Endodermal cell (in vitro differentiated cells): Measurements from ENCODE around the gene GRID1. TPM values are rescaled to one million over a fixed set of nuclear protein-coding genes. Genes with fewer than 3 reads are reported as not detected.

ENCODE experiments used
- DNase-seq: peaks from one replicate; pipeline ENCODE4 v3.0.0-alpha.2; 2017
- H3K27ac ChIP-seq: 2 replicates; pipeline ENCODE4 v1.5.1; 2013; ENCODE audit warnings: mild to moderate bottlenecking, low read depth, low read length, moderate library complexity
- H3K27me3 ChIP-seq: 2 replicates; pipeline ENCODE4 v1.6.1; 2013; ENCODE audit warnings: mild to moderate bottlenecking, low read length, moderate library complexity; ENCODE audit not compliant: insufficient read depth, control insufficient read depth, poor library complexity, severe bottlenecking
- H3K36me3 ChIP-seq: 2 replicates; pipeline ENCODE4 v1.7.0; 2013; ENCODE audit warnings: mild to moderate bottlenecking, low read length, moderate library complexity; ENCODE audit not compliant: control insufficient read depth, insufficient read depth
- H3K4me1 ChIP-seq: one replicate; pipeline ENCODE4 v1.7.0; 2013; ENCODE audit warnings: low read length; ENCODE audit not compliant: control insufficient read depth, insufficient read depth
- H3K4me3 ChIP-seq: 2 replicates; pipeline ENCODE4 v1.5.1; 2013; ENCODE audit warnings: mild to moderate bottlenecking, low read length, moderate library complexity
- H3K9ac ChIP-seq: 2 replicates; pipeline ENCODE4 v1.6.1; 2013; ENCODE audit warnings: mild to moderate bottlenecking, low read length, moderate library complexity; ENCODE audit not compliant: poor library complexity, severe bottlenecking; ENCODE audit errors: extremely low read depth
- H3K9me3 ChIP-seq: 2 replicates; pipeline ENCODE4 v1.6.1; 2013; ENCODE audit warnings: mild to moderate bottlenecking, low read length, moderate library complexity; ENCODE audit not compliant: control insufficient read depth
- H3K27ac Mint-ChIP-seq: 2 replicates; pipeline ENCODE4 v1.8.0; 2020; ENCODE audit warnings: mixed read lengths
- H3K27me3 Mint-ChIP-seq: 2 replicates; pipeline ENCODE4 v1.8.0; 2021; ENCODE audit warnings: mild to moderate bottlenecking, mixed read lengths; ENCODE audit not compliant: insufficient read depth
- H3K36me3 Mint-ChIP-seq: 2 replicates; pipeline ENCODE4 v1.8.0; 2020; ENCODE audit warnings: low read depth, mixed read lengths
- H3K4me1 Mint-ChIP-seq: 2 replicates; pipeline ENCODE4 v1.8.0; 2020; ENCODE audit warnings: mixed read lengths
- H3K4me3 Mint-ChIP-seq: 2 replicates; pipeline ENCODE4 v1.8.0; 2020; ENCODE audit warnings: mild to moderate bottlenecking, moderate library complexity, mixed read lengths
- H3K9me3 Mint-ChIP-seq: 2 replicates; pipeline ENCODE4 v1.8.0; 2020; ENCODE audit warnings: mild to moderate bottlenecking, mixed read lengths
- CTCF ChIP-seq: fragments of 200-600 bp; sonication (generic); conservative IDR thresholded peaks from 2 replicates; pipeline ENCODE4 v1.5.0; 2021; ENCODE audit warnings: antibody characterized with exemption, mild to moderate bottlenecking
- whole genome bisulfite sequencing, 2 experiments: methylation state at CpG; one replicate each; pipeline versions ENCODE4 v1.1.5 to v1.1.7; 2013; ENCODE audit warnings: missing lambda C conversion rate in 2 of 2, mixed read lengths in 1 of 2; ENCODE audit not compliant: insufficient coverage in 1 of 2, insufficient read length in 1 of 2; 5-methylcytosine and 5-hydroxymethylcytosine counted together
- total RNA-seq, 2 donors: library from RNA; stranded (reverse); fragmentation: NEBNext Ultra II Directional in 1 of 2; extraction: Animal tissue kit (Norgen Biotek cat#: 25700) in 1 of 2; gene quantifications; 2 replicates in 1 of 2; 3 replicates in 1 of 2; pipeline ENCODE4 v1.2.1, GENCODE V29; 2021

Gene GRID1
- total RNA-seq, 2 donors from 2014 or later: 0.13 to 0.53 TPM

GRCh38 chr10:85900061-85900460 is 466.5 kb downstream of the GRID1 start:
- Histone ChIP-seq H3K4me1 (no peaks in the 10 kb centered on the region), H3K27ac (no peak overlapping the region), H3K9me3 (no peaks in the 10 kb centered on the region), H3K9ac (no peak overlapping the region), H3K4me3 (no peak overlapping the region), H3K27me3 (no peaks in the 10 kb centered on the region), H3K36me3 (no peaks in the 10 kb centered on the region)
- Mint-ChIP-seq H3K4me1 (no peaks in the 10 kb centered on the region), H3K4me3 (no peak overlapping the region), H3K27me3 (no peaks in the 10 kb centered on the region), H3K36me3 (no peaks in the 10 kb centered on the region), H3K27ac (no peak overlapping the region), H3K9me3 (no peaks in the 10 kb centered on the region)
- TF ChIP-seq CTCF: no peak
- 95 to 100% methylated on average over 5 to 6 of the region's 6 CpGs for WGBS, 2 experiments
- no peak for DNase-seq

GRCh38 chr10:85891472-85891871 is 475.1 kb downstream of the GRID1 start:
- no peaks in the 10 kb centered on the region for H3K36me3 ChIP-seq
- H3K4me1 Mint-ChIP-seq: no peaks in the 10 kb centered on the region
- TF ChIP-seq CTCF: no peak

GRCh38 chr10:85888559-85888958 is 478.0 kb downstream of the GRID1 start:
- Histone ChIP-seq H3K27me3 (no peaks in the 10 kb centered on the region), H3K4me3 (no peak overlapping the region), H3K9ac (no peak overlapping the region), H3K9me3 (no peaks in the 10 kb centered on the region), H3K27ac (no peak overlapping the region), H3K4me1 (no peaks in the 10 kb centered on the region), H3K36me3 (no peaks in the 10 kb centered on the region)
- DNase-seq: no peak
- whole genome bisulfite sequencing, 2 experiments: no CpG with 5 or more reads among the region's 2 CpGs
- no peaks in the 10 kb centered on the region for H3K27me3 Mint-ChIP-seq
- no peaks in the 10 kb centered on the region for H3K36me3 Mint-ChIP-seq
- no peaks in the 10 kb centered on the region for H3K4me1 Mint-ChIP-seq
- no peak for TF ChIP-seq CTCF
- H3K27ac Mint-ChIP-seq: no peak overlapping the region
- no peaks in the 10 kb centered on the region for H3K9me3 Mint-ChIP-seq
- H3K4me3 Mint-ChIP-seq: no peak overlapping the region

More at GRCh38 chr10:85891472-85891871, 475.1 kb downstream of the GRID1 start:
- no peaks in the 10 kb centered on the region for H3K27me3 Mint-ChIP-seq
- no peak overlapping the region for H3K27ac ChIP-seq
- H3K27ac Mint-ChIP-seq: no peak overlapping the region
- no peaks in the 10 kb centered on the region for H3K36me3 Mint-ChIP-seq
- no peak overlapping the region for H3K9ac ChIP-seq
- H3K4me3 Mint-ChIP-seq: no peak overlapping the region
- H3K9me3 Mint-ChIP-seq: no peaks in the 10 kb centered on the region
- H3K4me3 ChIP-seq: no peak overlapping the region
- DNase-seq: no peak
- no peaks in the 10 kb centered on the region for H3K9me3 ChIP-seq
- no peaks in the 10 kb centered on the region for H3K27me3 ChIP-seq
- no peaks in the 10 kb centered on the region for H3K4me1 ChIP-seq
